PFSK-1 (cell line): Measurements from ENCODE around the gene CAMK1D.

Experiments
- FOXP2 ChIP-seq: optimal IDR thresholded peaks from 2 replicates; pipeline ENCODE3; 2011; ENCODE audit warnings: borderline replicate concordance, control low read depth, inconsistent platforms; ENCODE audit not compliant: insufficient read depth; ENCODE audit errors: extremely low read length, extremely low read depth
- POLR2AphosphoS5 ChIP-seq: IDR thresholded peaks from 2 replicates; pipeline ENCODE4 v1.6.1; 2012; ENCODE audit warnings: low read depth, mild to moderate bottlenecking, control low read depth, low read length, moderate library complexity
- REST ChIP-seq, 2 experiments: IDR thresholded peaks; 2 replicates each; pipeline versions ENCODE4 v1.6.1 to v1.8.0; 2011 to 2012; ENCODE audit warnings: low read depth in 2 of 2, low read length in 2 of 2, control low read depth in 1 of 2, inconsistent platforms in 1 of 2, mild to moderate bottlenecking in 1 of 2, moderate library complexity in 1 of 2; ENCODE audit not compliant: insufficient read depth in 1 of 2
- SIN3A ChIP-seq: IDR thresholded peaks from 2 replicates; pipeline ENCODE4 v1.6.1; 2012; ENCODE audit warnings: mild to moderate bottlenecking, low read length, moderate library complexity, borderline replicate concordance; ENCODE audit not compliant: insufficient read depth
- TAF1 ChIP-seq: IDR thresholded peaks from 2 replicates; pipeline ENCODE4 v1.6.1; 2012; ENCODE audit warnings: low read length, control low read depth, borderline replicate concordance; ENCODE audit not compliant: insufficient read depth

GRCh38 chr10:12656518-12657142 lies 307.3 kb downstream of the CAMK1D start:
- TF ChIP-seq POLR2AphosphoS5 (no peak), SIN3A (no peak), REST (IDR thresholded peaks at IDR 0.05; ENCODE audit: insufficient read depth in 1 of 2, low read depth in 2 of 2, low read length in 2 of 2) (no peak), FOXP2 (no peak), TAF1 (no peak)
